Measurements from ENCODE around the gene PCDHGA1.
A peak's percentile ranks its signal among the peaks of the same experiment; 100 is the strongest.
"Not testable (repeated sequence)": the region's sequence is repeated elsewhere in the genome, so short reads cannot be mapped to it uniquely, and the experiment has no call there.

PCDHGA1 gene

GRCh38 chr5:141330299-141331080 lies at the start of gene PCDHGA1:
TSS of gene PCDHGA1 (plus strand) at chr5:141330514.
- DNase-seq (ENCODE audit: low spot score), result peak; percentile 29

GRCh38 chr5:141298376-141298775 lies 31.9 kb upstream of the PCDHGA1 start:
- no peak for DNase-seq (ENCODE audit: low spot score)

- no peak for DNase-seq (ENCODE audit: low spot score)
Measured at GRCh38 chr5:141303756-141304155, 26.6 kb upstream of the PCDHGA1 start, which contains the start of gene SLC25A2. TSS of gene SLC25A2 (minus strand) at chr5:141304049. CDS start at chr5:141303865, 184 bp downstream.

- DNase-seq (ENCODE audit: low spot score), result no peak
Measured at GRCh38 chr5:141306630-141307029, 23.7 kb upstream of the PCDHGA1 start.

GRCh38 chr5:141313711-141314110 lies 16.6 kb upstream of the PCDHGA1 start:
- DNase-seq (ENCODE audit: low spot score), result no peak

- not testable (repeated sequence) for DNase-seq (ENCODE audit: low spot score)
Measured at GRCh38 chr5:141316963-141317362, 13.4 kb upstream of the PCDHGA1 start.

- no peak for DNase-seq (ENCODE audit: low spot score)
Measured at GRCh38 chr5:141319202-141319601, 11.1 kb upstream of the PCDHGA1 start.

GRCh38 chr5:141319699-141320098 lies 10.6 kb upstream of the PCDHGA1 start:
- DNase-seq (ENCODE audit: low spot score), result no peak

- DNase-seq (ENCODE audit: low spot score), result peak; percentile 92
Measured at GRCh38 chr5:141320225-141321169, 9.8 kb upstream of the PCDHGA1 start, which contains the start of gene TAF7. TSS of gene TAF7 (minus strand) at chr5:141320784. CDS start at chr5:141320044, 740 bp downstream.

- DNase-seq (ENCODE audit: low spot score), result no peak
Measured at GRCh38 chr5:141322261-141322660, 8.1 kb upstream of the PCDHGA1 start.

- DNase-seq (ENCODE audit: low spot score), result peak; percentile 80
Measured at GRCh38 chr5:141326088-141326854, 4.0 kb upstream of the PCDHGA1 start.

- DNase-seq (ENCODE audit: low spot score), result no peak
Measured at GRCh38 chr5:141328231-141328630, 2.1 kb upstream of the PCDHGA1 start.

- DNase-seq (ENCODE audit: low spot score), result not testable (repeated sequence)
Measured at GRCh38 chr5:141332571-141332970, 2.3 kb downstream of the PCDHGA1 start.

- DNase-seq (ENCODE audit: low spot score), result peak; percentile 19
Measured at GRCh38 chr5:141338538-141339306, 8.4 kb downstream of the PCDHGA1 start, which contains the start of gene PCDHGA2. TSS of gene PCDHGA2 (plus strand) at chr5:141338760.

- not testable (repeated sequence) for DNase-seq (ENCODE audit: low spot score)
Measured at GRCh38 chr5:141340781-141341354, 10.6 kb downstream of the PCDHGA1 start.

- no peak for DNase-seq (ENCODE audit: low spot score)
Measured at GRCh38 chr5:141342773-141343172, 12.5 kb downstream of the PCDHGA1 start.

GRCh38 chr5:141343242-141343952 lies 13.1 kb downstream of the PCDHGA1 start, which contains the start of gene PCDHGA3:
TSS of gene PCDHGA3 (plus strand) at chr5:141343829. CDS start at chr5:141344034, 205 bp downstream.
- DNase-seq (ENCODE audit: low spot score), result peak; percentile 12

GRCh38 chr5:141343953-141344463 lies 13.7 kb downstream of the PCDHGA1 start:
- no peak for DNase-seq (ENCODE audit: low spot score)

- DNase-seq (ENCODE audit: low spot score), result no peak
Measured at GRCh38 chr5:141345327-141345726, 15.0 kb downstream of the PCDHGA1 start.

All from cerebellar cortex (tissue), 1 donor.